SU-DHL-6 (cell line): Measurements from ENCODE around the gene HEXB.
"Not testable (repeated sequence)": the region's sequence is repeated elsewhere in the genome, so short reads cannot be mapped to it uniquely, and the experiment has no call there.

Experiments used
- H2AFZ ChIP-seq: fragments of 200-600 bp; sonication (generic); 2 replicates; pipeline ENCODE4 v1.6.1; 2014; ENCODE audit warnings: low read depth, mild to moderate bottlenecking, moderate library complexity, mixed read lengths, antibody characterized with exemption, low read length; ENCODE audit not compliant: severe bottlenecking
- H3F3A ChIP-seq: fragments of 200-600 bp; shearing (Covaris generic); 2 replicates; pipeline ENCODE4 v1.6.0; 2016; ENCODE audit warnings: antibody characterized with exemption, mild to moderate bottlenecking; ENCODE audit not compliant: insufficient read depth
- H3K27ac ChIP-seq: fragments of 200-600 bp; sonication (generic); 2 replicates; pipeline ENCODE4 v1.5.1; 2016; ENCODE audit warnings: low read depth, mild to moderate bottlenecking, low read length, moderate library complexity, mixed read lengths
- H3K27me3 ChIP-seq: fragments of 200-600 bp; sonication (generic), shearing (Covaris generic); 2 replicates; pipeline ENCODE4 v1.6.0; 2014; ENCODE audit warnings: mild to moderate bottlenecking, low read length
- H3K36me3 ChIP-seq: fragments of 200-600 bp; sonication (generic); 2 replicates; pipeline ENCODE4 v1.6.1; 2014; ENCODE audit warnings: mild to moderate bottlenecking, low read length, mixed read lengths
- H3K4me2 ChIP-seq: fragments of 300-600, 200-600 bp; shearing (Covaris generic), sonication (generic); 2 replicates; pipeline ENCODE4 v1.6.0; 2014; ENCODE audit warnings: low read length, low read depth, mild to moderate bottlenecking; ENCODE audit not compliant: poor library complexity, severe bottlenecking
- H3K4me3 ChIP-seq: fragments of 200-600 bp; sonication (generic); 2 replicates; pipeline ENCODE4 v1.5.1; 2014; ENCODE audit warnings: antibody characterized with exemption, low read length, mild to moderate bottlenecking, mixed read lengths; ENCODE audit not compliant: insufficient read depth, poor library complexity, severe bottlenecking
- H3K79me2 ChIP-seq: fragments of 200-600 bp; sonication (generic); 2 replicates; pipeline ENCODE4 v1.6.1; 2014; ENCODE audit warnings: mild to moderate bottlenecking, low read length, moderate library complexity; ENCODE audit not compliant: insufficient read depth
- H3K9ac ChIP-seq: fragments of 200-600 bp; sonication (generic); 2 replicates; pipeline ENCODE4 v1.7.0; 2014; ENCODE audit warnings: mild to moderate bottlenecking, low read length
- H3K9me2 ChIP-seq: fragments of 200-600 bp; sonication (generic); replicated peaks from 2 replicates; pipeline ENCODE4 v1.6.1; 2014; ENCODE audit warnings: low read length; ENCODE audit not compliant: insufficient read depth
- H3K9me3 ChIP-seq: fragments of 200-600 bp; sonication (generic); 2 replicates; pipeline ENCODE4 v1.6.1; 2014; ENCODE audit warnings: low read length, mixed read lengths; ENCODE audit not compliant: insufficient read depth
- H4K20me1 ChIP-seq: fragments of 200-600 bp; sonication (generic); 2 replicates; pipeline ENCODE4 v1.6.1; 2014; ENCODE audit warnings: low read depth, mild to moderate bottlenecking, antibody characterized with exemption, low read length, moderate library complexity, mixed read lengths
- CTCF ChIP-seq: fragments of 200-600 bp; sonication (generic); IDR thresholded peaks from one replicate; pipeline ENCODE4 v1.5.1; 2017; ENCODE audit warnings: antibody characterized with exemption, mild to moderate bottlenecking, low read length, moderate library complexity; ENCODE audit not compliant: insufficient read depth, poor library complexity, severe bottlenecking
- EZH2phosphoT487 ChIP-seq: fragments of 200-600 bp; sonication (generic), shearing (Covaris generic); conservative IDR thresholded peaks from 2 replicates; pipeline ENCODE4 v1.6.1; 2018; ENCODE audit warnings: mild to moderate bottlenecking, antibody characterized with exemption, low read length, moderate library complexity, mixed read lengths

Gene HEXB

GRCh38 chr5:74670396-74671038, 14.5 kb upstream of the HEXB start:
- H3K9ac ChIP-seq = no peak overlapping the region
- H3K27ac ChIP-seq = no peak overlapping the region
- no peaks in the 10 kb centered on the region for H3K9me2 ChIP-seq
- H3K79me2 ChIP-seq = no peaks in the 10 kb centered on the region
- H3K36me3 ChIP-seq = no peaks in the 10 kb centered on the region
- no peak overlapping the region for H3K4me3 ChIP-seq
- H3K27me3 ChIP-seq = no peaks in the 10 kb centered on the region
- TF ChIP-seq CTCF (no peak), EZH2phosphoT487 (no peak)
- no peak overlapping the region for H3K4me2 ChIP-seq
- no peaks in the 10 kb centered on the region for H3F3A ChIP-seq
- H3K9me3 ChIP-seq = peaks cover 12% of the 10 kb centered on the region; the same call in 1 of the 2 replicates
- no peak overlapping the region for H2AFZ ChIP-seq
- no peaks in the 10 kb centered on the region for H4K20me1 ChIP-seq

DNA sequence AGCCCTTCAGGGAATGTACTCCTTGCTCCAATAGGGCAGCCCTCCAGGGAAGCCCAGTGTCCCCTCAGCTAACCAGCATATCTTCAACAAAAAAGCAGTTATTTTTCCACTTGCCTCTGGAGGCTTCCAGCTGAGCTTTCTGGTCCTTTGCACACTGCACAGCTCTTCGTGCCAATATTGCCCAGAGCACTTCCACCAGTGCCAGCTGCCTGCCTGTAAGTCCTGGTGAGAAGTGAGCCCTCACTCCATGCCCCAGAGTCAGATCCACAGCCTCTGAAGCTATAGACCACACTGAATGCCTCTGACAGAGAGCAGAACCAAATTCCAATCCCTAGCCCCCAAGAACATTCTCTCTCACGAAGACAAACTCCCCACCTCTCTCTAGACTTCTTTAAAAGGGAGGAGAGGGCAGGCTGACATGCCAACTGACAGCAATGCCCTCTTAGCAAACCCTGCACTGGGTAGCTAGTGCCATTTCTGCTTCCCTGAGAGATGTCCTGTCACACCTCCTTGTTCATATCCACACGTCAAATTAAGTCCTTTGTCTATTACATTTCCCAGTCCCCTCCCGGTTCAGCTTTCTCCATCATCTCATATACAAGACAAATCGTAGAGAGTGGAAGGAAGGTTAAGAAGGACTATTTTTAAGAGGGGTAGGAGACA, 12.7 kb upstream of the HEXB start:
- TF ChIP-seq CTCF (no peak), EZH2phosphoT487 (no peak)
- no peaks in the 10 kb centered on the region for H3K79me2 ChIP-seq
- no peak overlapping the region for H3K27ac ChIP-seq
- H3K9me2 ChIP-seq = no peaks in the 10 kb centered on the region
- no peaks in the 10 kb centered on the region for H4K20me1 ChIP-seq
- peaks cover 12% of the 10 kb centered on the region; the same call in 1 of the 2 replicates for H3K9me3 ChIP-seq
- H3K36me3 ChIP-seq = no peaks in the 10 kb centered on the region
- no peak overlapping the region for H3K9ac ChIP-seq
- no peak overlapping the region for H2AFZ ChIP-seq
- no peak overlapping the region for H3K4me3 ChIP-seq
- H3K27me3 ChIP-seq = no peaks in the 10 kb centered on the region
- no peaks in the 10 kb centered on the region for H3F3A ChIP-seq
- H3K4me2 ChIP-seq = no peak overlapping the region

DNA sequence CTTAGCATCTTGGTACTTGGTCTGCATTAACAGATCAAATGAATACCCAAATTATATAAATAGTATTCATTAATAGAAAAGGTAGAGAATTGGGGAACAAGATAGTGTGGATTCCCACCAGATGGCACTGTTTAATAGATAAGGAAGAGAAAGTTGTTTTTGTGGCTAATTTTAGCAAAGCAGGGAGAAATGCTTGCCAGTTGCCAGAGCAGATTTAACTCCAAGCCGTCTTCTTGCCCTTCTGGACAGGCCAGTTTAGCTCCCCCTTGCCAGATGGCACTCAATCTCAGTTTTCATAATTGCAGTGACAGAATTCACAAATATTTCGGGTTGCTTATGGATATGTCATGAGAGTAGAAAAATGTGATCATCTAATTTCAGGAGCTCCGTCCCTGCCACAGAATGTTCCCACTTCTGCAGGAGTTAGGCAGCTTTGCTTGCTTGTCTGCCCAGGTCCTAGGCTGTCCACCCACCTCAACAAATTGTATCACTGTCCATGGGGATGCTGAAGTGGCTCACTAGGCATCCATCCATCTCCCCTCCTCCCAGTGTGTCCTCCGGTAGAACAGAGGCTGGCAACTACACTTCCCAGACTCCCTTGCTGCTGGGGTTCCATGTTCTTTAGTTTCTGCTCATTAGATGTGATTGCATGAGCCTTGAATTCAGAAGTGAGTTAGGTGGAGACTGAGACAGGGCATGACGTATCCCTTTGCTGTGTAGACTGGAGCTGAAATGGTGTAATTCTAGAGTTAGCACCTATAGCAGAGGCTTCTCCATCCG, 11.8 kb upstream of the HEXB start:
- H4K20me1 ChIP-seq = no peaks in the 10 kb centered on the region
- no peak overlapping the region for H3K4me3 ChIP-seq
- TF ChIP-seq CTCF = peak; percentile 9
- TF ChIP-seq EZH2phosphoT487 = no peak
- H3K9ac ChIP-seq = no peak overlapping the region
- no peak overlapping the region for H2AFZ ChIP-seq
- H3K79me2 ChIP-seq = no peaks in the 10 kb centered on the region
- peaks cover 12% of the 10 kb centered on the region; the same call in 1 of the 2 replicates for H3K9me3 ChIP-seq
- H3K4me2 ChIP-seq = no peak overlapping the region
- H3K27ac ChIP-seq = no peak overlapping the region
- H3K27me3 ChIP-seq = no peaks in the 10 kb centered on the region
- H3K36me3 ChIP-seq = no peaks in the 10 kb centered on the region
- no peaks in the 10 kb centered on the region for H3F3A ChIP-seq
- H3K9me2 ChIP-seq = no peaks in the 10 kb centered on the region

DNA sequence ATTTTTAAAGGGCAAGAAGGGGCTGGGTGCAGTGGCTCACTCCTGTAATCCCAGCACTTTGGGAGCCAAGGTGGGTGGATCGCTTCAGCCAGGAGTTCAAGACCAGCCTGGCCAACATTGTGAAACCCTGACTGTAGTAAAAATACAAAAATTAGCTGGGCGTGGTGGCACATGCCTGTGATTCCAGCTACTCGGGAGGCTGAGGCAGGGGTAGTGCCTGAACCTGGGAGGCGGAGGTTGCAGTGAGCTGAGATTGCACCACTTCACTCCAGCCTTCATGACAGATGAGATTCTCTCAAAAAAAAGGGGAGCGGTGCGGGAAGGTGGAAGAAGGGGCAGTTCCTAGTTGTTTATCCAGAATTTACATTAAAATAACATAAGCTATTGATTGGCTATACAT, 8.6 kb upstream of the HEXB start:
- H3K4me3 ChIP-seq, H3K4me2 ChIP-seq, H4K20me1 ChIP-seq, H3F3A ChIP-seq, H3K27me3 ChIP-seq, H3K36me3 ChIP-seq, H3K9me3 ChIP-seq, H2AFZ ChIP-seq, H3K27ac ChIP-seq, H3K79me2 ChIP-seq, H3K9me2 ChIP-seq, H3K9ac ChIP-seq: not testable (repeated sequence)

DNA sequence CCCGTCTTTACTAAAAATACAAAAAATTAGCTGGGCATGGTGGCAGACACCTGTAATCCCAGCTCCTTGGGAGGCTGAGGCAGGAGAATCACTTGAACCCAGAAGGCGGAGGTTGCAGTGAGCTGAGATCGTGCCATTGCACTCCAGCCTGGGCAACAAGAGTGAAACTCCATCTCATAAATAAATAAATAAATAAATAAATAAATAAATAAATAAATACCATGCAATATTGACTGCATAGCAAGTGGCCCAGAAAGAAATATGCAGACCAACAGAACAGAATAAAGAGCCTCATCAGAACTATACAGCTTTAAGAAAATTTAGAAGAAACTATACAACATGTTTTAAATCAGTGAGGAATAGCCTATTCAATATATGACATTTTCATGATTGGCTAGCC, 6.9 kb upstream of the HEXB start:
- not testable (repeated sequence) for H3K27me3 ChIP-seq, H3K9ac ChIP-seq, H2AFZ ChIP-seq, H3F3A ChIP-seq, H4K20me1 ChIP-seq, H3K4me2 ChIP-seq, H3K79me2 ChIP-seq, H3K9me2 ChIP-seq, H3K4me3 ChIP-seq, H3K27ac ChIP-seq, H3K36me3 ChIP-seq, H3K9me3 ChIP-seq
